Ovary (tissue), 9 donors: Measurements from ENCODE around the gene IQSEC1. TPM values are rescaled to one million over a fixed set of nuclear protein-coding genes. Genes with fewer than 3 reads are reported as not detected.

Experiments used
- DNase-seq, 5 donors: peaks; one replicate each; pipeline ENCODE4 v3.0.0-alpha.2; 2019 to 2020
- H3K27ac ChIP-seq, 2 donors: fragments of 200-600 bp; one replicate each; pipeline versions ENCODE4 v1.5.1 to v1.8.0; 2019 to 2022
- H3K27me3 ChIP-seq: fragments of 200-600 bp; one replicate; pipeline ENCODE4 v1.8.0; 2022
- H3K36me3 ChIP-seq: fragments of 200-600 bp; sonication (generic); one replicate; pipeline ENCODE4 v1.5.1; 2019
- H3K4me1 ChIP-seq: one replicate; pipeline ENCODE4 v1.8.1; 2013; ENCODE audit warnings: mild to moderate bottlenecking, moderate library complexity; ENCODE audit not compliant: insufficient read depth
- H3K4me3 ChIP-seq: fragments of 200-600 bp; sonication (generic); one replicate; pipeline ENCODE4 v1.5.1; 2017
- H3K9me3 ChIP-seq, 2 donors: fragments of 200-600 bp in 1 of 2; sonication (generic) in 1 of 2; one replicate each; pipeline versions ENCODE4 v1.5.1 to v1.8.1; 2013 to 2019; ENCODE audit warnings: mild to moderate bottlenecking in 1 of 2, moderate library complexity in 1 of 2
- EP300 ChIP-seq: sonication (generic); formaldehyde crosslinking; IDR thresholded peaks from one replicate; pipeline ENCODE4 v1.6.1; 2017; ENCODE audit warnings: antibody characterized with exemption
- POLR2A ChIP-seq: fragments of 450-650 bp; IDR thresholded peaks from one replicate; pipeline ENCODE4 v1.6.1; 2017; ENCODE audit warnings: antibody characterized with exemption, mild to moderate bottlenecking, moderate library complexity
- WGBS, 3 donors: extraction: QIAGEN DNeasy Blood & Tissue Kit in 1 of 3; methylation state at CpG; one replicate each; pipeline versions ENCODE4 v1.1.5 to v1.1.7; 2013 to 2017; 5-methylcytosine and 5-hydroxymethylcytosine counted together
- intact Hi-C, 4 donors: fragments of 100-400 bp; cut with DNase I; formaldehyde crosslinking; loops; one replicate each; pipeline versions ENCODE4 v1.11.0 to v1.15.1; 2022 to 2023
- polyA plus RNA-seq, 2 donors: library from polyadenylated mRNA; stranded (reverse); fragments of 200-250 nt in 1 of 2; fragments of 350-450 nt in 1 of 2; fragmentation: Illumina TruSeq in 1 of 2; extraction: RNeasy Lipid Tissue Mini Kit (QIAGEN cat#74804) in 1 of 2; gene quantifications; one replicate each; pipeline ENCODE4 v1.2.3, GENCODE V29; 2013 to 2014
- total RNA-seq, 7 donors: library from RNA; depleted of rRNA in 2 of 7; stranded (reverse); fragments of >200 nt in 2 of 7; fragmentation: NEBNext Ultra II Directional in 3 of 7; extraction: Animal tissue kit (Norgen Biotek cat#: 25700) in 3 of 7; gene quantifications; one replicate each; pipeline versions ENCODE4 v1.1.0 to v1.2.4, GENCODE V29; 2016 to 2023
- TF ChIP-seq, protein P1 (sequence below), 3 donors: fragments of 450-650 bp in 2 of 3; fragments of 200-600 bp in 1 of 3; IDR thresholded peaks; one replicate each; pipeline versions ENCODE4 v1.5.1 to v1.8.0; 2016 to 2022; ENCODE audit warnings: antibody characterized with exemption in 3 of 3, mild to moderate bottlenecking in 1 of 3
- donor health status: DM: no; HTN: no; CAD: no; lungs with moderate emphysema.
- donor health status: DM: no; HTN: no; CAD: no.
- donor health status: Bipolar disorder and iron deficiency.
- donor health status: DM: yes; HTN: yes; CAD: no.
- donor health status: DM: no; HTN: no; CAD: no.
- donor health status: DM: yes; HTN: yes; CAD: no.

The IQSEC1 gene
- total and polyA plus RNA-seq, 9 donors: 20.9 to 55.4 (median 45.1) TPM

DNA sequence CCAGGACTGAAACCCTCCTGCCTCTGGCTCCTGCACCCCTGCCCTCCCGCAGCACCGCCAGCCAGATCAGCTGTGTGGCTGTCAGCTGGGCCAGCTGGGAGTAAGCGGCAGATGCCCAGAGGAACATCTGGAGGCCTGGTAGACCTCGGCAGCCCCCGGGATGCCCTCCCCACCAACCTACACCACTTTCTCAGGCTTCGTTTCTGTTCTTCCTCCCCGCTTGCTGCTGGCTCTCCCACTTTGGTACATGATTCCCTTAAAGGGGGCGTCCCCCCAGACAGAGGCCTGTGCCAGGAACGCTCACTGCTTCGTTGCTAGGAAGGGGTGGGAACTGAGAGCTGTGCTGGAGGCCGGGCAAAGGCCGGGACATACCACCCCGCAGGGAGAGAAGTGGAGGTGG is 140.5 kb downstream of the IQSEC1 start:
- H3K36me3 ChIP-seq: no peaks in the 10 kb centered on the region
- intact Hi-C loops: no loop called here
- H3K9me3 ChIP-seq: no peaks in the 10 kb centered on the region
- no peaks in the 10 kb centered on the region for H3K27me3 ChIP-seq
- WGBS, 3 donors: 55 to 61% (median 57%) methylated on average over 13 of the region's 13 CpGs
- no peak overlapping the region for H3K27ac ChIP-seq
- H3K4me1 ChIP-seq: peaks cover 18% of the 10 kb centered on the region
- H3K4me3 ChIP-seq: no peak overlapping the region
- no peak for DNase-seq
- TF ChIP-seq, protein P1, sequence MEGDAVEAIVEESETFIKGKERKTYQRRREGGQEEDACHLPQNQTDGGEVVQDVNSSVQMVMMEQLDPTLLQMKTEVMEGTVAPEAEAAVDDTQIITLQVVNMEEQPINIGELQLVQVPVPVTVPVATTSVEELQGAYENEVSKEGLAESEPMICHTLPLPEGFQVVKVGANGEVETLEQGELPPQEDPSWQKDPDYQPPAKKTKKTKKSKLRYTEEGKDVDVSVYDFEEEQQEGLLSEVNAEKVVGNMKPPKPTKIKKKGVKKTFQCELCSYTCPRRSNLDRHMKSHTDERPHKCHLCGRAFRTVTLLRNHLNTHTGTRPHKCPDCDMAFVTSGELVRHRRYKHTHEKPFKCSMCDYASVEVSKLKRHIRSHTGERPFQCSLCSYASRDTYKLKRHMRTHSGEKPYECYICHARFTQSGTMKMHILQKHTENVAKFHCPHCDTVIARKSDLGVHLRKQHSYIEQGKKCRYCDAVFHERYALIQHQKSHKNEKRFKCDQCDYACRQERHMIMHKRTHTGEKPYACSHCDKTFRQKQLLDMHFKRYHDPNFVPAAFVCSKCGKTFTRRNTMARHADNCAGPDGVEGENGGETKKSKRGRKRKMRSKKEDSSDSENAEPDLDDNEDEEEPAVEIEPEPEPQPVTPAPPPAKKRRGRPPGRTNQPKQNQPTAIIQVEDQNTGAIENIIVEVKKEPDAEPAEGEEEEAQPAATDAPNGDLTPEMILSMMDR (IDR thresholded peaks at IDR 0.05): no peak
- TF ChIP-seq EP300 (no peak), POLR2A (no peak)

DNA sequence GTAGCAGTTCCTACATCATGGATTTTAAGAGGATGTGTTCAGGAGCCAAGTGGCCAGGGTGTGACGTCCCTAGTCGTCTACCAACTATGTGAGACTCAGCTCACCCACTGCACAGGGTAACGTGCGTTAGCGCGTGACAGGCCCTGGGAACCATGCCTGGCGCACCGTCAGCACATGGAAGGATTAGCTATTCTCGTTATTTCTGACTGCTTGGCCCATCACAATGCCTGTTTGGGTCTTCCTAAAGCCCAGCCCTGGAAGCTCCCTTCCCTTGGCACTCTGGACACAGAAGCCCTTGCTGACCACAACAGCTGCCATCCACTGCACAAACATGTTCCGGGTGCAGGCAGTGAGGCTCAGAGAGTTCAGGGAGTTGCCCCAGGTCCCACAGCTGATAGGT is 140.9 kb downstream of the IQSEC1 start:
- whole genome bisulfite sequencing, 3 donors: 81 to 83% (median 81%) methylated on average over 10 of the region's 10 CpGs
- intact Hi-C loops: no loop called here
- Histone ChIP-seq H3K9me3 (no peaks in the 10 kb centered on the region), H3K27ac (no peak overlapping the region), H3K4me1 (peaks cover 18% of the 10 kb centered on the region), H3K27me3 (no peaks in the 10 kb centered on the region), H3K4me3 (no peak overlapping the region), H3K36me3 (no peaks in the 10 kb centered on the region)
- TF ChIP-seq EP300: no peak
- no peak for TF ChIP-seq POLR2A
- TF ChIP-seq, protein P1 (IDR thresholded peaks at IDR 0.05): no peak
- no peak for DNase-seq

- Histone ChIP-seq H3K4me1 (peaks cover 18% of the 10 kb centered on the region), H3K9me3 (no peaks in the 10 kb centered on the region), H3K4me3 (no peak overlapping the region), H3K36me3 (no peaks in the 10 kb centered on the region), H3K27me3 (no peaks in the 10 kb centered on the region), H3K27ac (no peak overlapping the region)
- WGBS, 3 donors: 75 to 82% (median 77%) methylated on average over 14 of the region's 14 CpGs
- intact Hi-C loops: no loop called here
- no peak for DNase-seq
- TF ChIP-seq EP300 (no peak), POLR2A (no peak)
- TF ChIP-seq, protein P1 (IDR thresholded peaks at IDR 0.05): no peak
These were observed 141.8 kb downstream of the IQSEC1 start for GRCh38 chr3:12931273-12931905.

- Histone ChIP-seq H3K4me1 (peaks cover 10% of the 10 kb centered on the region), H3K36me3 (no peaks in the 10 kb centered on the region), H3K27ac (no peak overlapping the region), H3K4me3 (no peak overlapping the region), H3K27me3 (no peaks in the 10 kb centered on the region), H3K9me3 (no peaks in the 10 kb centered on the region)
- no peak for DNase-seq
- intact Hi-C loops: no loop called here
- 80 to 85% (median 82%) methylated on average over 6 of the region's 6 CpGs for WGBS, 3 donors
- TF ChIP-seq EP300 (no peak), POLR2A (no peak)
- TF ChIP-seq, protein P1 (IDR thresholded peaks at IDR 0.05): no peak
These were observed 143.4 kb downstream of the IQSEC1 start for GRCh38 chr3:12929801-12930200.
